Nephron progenitor cell (in vitro differentiated cells): ENCODE data around the gene TEKT1.

ENCODE experiments used
- DNase-seq: peaks from one replicate; pipeline ENCODE4 v3.0.0; 2021
- H3K27ac Mint-ChIP-seq: 2 replicates; pipeline ENCODE4 v1.8.0; 2021; ENCODE audit warnings: mild to moderate bottlenecking, moderate library complexity, mixed read lengths
- H3K27me3 Mint-ChIP-seq: 2 replicates; pipeline ENCODE4 v1.8.0; 2021; ENCODE audit warnings: mild to moderate bottlenecking, low read depth, mixed read lengths; ENCODE audit not compliant: poor library complexity
- H3K36me3 Mint-ChIP-seq: 2 replicates; pipeline ENCODE4 v1.8.0; 2021; ENCODE audit warnings: low read depth, mixed read lengths
- H3K4me1 Mint-ChIP-seq: 2 replicates; pipeline ENCODE4 v1.8.0; 2021; ENCODE audit warnings: mixed read lengths
- H3K4me3 Mint-ChIP-seq: 2 replicates; pipeline ENCODE4 v1.8.0; 2021; ENCODE audit warnings: mild to moderate bottlenecking, moderate library complexity, mixed read lengths
- H3K9me3 Mint-ChIP-seq: 2 replicates; pipeline ENCODE4 v1.8.0; 2021; ENCODE audit warnings: mild to moderate bottlenecking, moderate library complexity, mixed read lengths
- TF ChIP-seq, protein P1 (sequence below): fragments of 200-600 bp; sonication (generic); IDR thresholded peaks from 2 replicates; pipeline ENCODE4 v1.5.0; 2021; ENCODE audit warnings: antibody characterized with exemption

TEKT1 gene

DNA sequence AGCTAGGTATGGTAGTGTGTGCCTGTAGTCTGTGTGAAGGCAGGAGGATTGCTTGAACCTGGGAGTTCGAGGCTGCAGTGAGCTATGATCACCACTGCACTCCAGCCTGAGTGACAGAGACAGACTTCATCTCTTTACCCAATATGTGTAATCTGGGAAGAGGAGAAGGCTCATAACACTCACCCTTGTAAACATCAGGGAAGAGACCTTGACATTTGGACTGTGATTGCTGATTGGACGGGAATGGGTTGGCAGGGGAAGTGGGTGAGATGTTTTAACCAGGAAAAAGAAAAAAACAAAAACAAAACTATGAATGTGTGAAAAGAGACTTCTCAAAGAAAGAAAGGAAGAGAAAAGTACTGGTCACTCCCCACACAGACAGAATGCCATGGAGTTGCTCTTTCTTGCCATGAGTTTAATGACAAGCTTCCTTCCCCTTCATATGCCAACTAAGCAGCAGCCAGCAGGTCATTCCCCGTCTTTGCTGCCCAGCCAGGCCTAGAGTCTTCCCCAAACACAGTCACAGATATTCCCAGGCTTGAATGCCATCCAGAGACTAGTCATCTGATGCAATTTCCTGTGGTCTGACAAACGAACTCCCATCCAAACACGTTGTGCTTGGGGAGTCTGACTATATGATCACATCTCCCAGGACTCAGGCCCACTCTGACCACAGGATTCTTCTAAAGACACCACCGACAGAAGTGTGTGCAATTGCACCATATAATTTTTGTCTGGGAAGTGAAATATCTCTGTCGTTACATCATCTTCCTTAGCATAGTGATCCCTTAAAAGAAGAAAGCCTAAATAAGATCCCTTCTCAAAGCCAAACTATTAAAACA lies 79.2 kb downstream of the TEKT1 start:
- TF ChIP-seq, protein P1, sequence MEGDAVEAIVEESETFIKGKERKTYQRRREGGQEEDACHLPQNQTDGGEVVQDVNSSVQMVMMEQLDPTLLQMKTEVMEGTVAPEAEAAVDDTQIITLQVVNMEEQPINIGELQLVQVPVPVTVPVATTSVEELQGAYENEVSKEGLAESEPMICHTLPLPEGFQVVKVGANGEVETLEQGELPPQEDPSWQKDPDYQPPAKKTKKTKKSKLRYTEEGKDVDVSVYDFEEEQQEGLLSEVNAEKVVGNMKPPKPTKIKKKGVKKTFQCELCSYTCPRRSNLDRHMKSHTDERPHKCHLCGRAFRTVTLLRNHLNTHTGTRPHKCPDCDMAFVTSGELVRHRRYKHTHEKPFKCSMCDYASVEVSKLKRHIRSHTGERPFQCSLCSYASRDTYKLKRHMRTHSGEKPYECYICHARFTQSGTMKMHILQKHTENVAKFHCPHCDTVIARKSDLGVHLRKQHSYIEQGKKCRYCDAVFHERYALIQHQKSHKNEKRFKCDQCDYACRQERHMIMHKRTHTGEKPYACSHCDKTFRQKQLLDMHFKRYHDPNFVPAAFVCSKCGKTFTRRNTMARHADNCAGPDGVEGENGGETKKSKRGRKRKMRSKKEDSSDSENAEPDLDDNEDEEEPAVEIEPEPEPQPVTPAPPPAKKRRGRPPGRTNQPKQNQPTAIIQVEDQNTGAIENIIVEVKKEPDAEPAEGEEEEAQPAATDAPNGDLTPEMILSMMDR, result no peak
- Mint-ChIP-seq H3K4me3 (no peak overlapping the region), H3K27ac (no peak overlapping the region), H3K9me3 (no peaks in the 10 kb centered on the region), H3K27me3 (peaks cover 32% of the 10 kb centered on the region), H3K36me3 (no peaks in the 10 kb centered on the region), H3K4me1 (peaks cover 25% of the 10 kb centered on the region)
- DNase-seq, result no peak

DNA sequence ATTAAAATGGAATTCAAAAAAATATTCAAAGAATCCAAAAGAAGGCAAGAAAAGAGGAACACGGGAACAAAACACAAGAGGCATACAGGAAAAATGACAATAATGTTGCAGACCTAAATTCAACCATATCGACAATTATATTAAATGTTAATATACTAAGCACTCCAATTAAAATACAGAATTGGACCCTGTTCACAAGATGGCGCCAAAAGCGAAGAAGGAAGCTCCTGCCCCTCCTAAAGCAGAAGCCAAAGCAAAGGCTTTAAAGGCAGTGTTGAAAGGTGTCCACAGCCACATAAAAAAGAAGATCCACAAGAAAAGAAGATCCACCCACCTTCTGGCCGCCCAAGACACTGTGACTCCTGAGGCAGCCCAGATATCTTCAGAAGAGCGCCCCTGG lies 82.0 kb downstream of the TEKT1 start:
- H3K4me1 Mint-ChIP-seq, result peaks cover 12% of the 10 kb centered on the region
- TF ChIP-seq, protein P1, result no peak
- H3K4me3 Mint-ChIP-seq, result no peak overlapping the region
- no peak for DNase-seq
- H3K36me3 Mint-ChIP-seq, result no peaks in the 10 kb centered on the region
- peaks cover 4% of the 10 kb centered on the region for H3K9me3 Mint-ChIP-seq
- peaks cover 33% of the 10 kb centered on the region for H3K27me3 Mint-ChIP-seq
- no peak overlapping the region for H3K27ac Mint-ChIP-seq

DNA sequence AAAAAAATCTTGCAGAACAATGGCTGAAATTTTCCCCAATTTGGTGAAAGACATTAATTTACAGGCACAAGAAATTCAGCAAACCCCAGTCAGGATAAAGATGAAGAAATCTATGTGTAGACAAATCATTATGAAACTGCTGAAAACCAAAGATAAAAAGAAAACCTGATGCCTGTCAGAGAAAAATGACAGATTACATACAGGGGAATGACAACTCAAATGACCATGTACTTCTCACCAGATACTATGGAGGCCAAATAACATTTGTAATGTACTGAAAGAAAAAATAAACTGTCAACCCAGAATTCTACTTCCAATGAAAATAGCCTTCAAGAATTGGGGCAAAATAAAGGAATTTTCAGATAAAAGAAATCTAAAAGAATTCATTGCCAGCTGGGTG lies 82.9 kb downstream of the TEKT1 start:
- TF ChIP-seq, protein P1, result no peak
- Mint-ChIP-seq H3K27ac (no peak overlapping the region), H3K27me3 (peaks cover 34% of the 10 kb centered on the region), H3K36me3 (no peaks in the 10 kb centered on the region), H3K4me1 (peaks cover 12% of the 10 kb centered on the region), H3K9me3 (peaks cover 4% of the 10 kb centered on the region), H3K4me3 (no peak overlapping the region)
- no peak for DNase-seq
